ENCODE data around the gene PRODH. TPM values are rescaled to one million over a fixed set of nuclear protein-coding genes. Genes with fewer than 3 reads are reported as not detected.
"Not testable (repeated sequence)": the region's sequence is repeated elsewhere in the genome, so short reads cannot be mapped to it uniquely, and the experiment has no call there.

Gene PRODH
- total RNA-seq, 1 donor from 2014 or later, result 1.8 TPM

- Mint-ChIP-seq H3K4me1 (ENCODE audit: unreplicated experiment) (no peaks in the 10 kb centered on the region), H3K9me3 (ENCODE audit: unreplicated experiment) (no peaks in the 10 kb centered on the region), H3K36me3 (ENCODE audit: low read depth, unreplicated experiment) (no peaks in the 10 kb centered on the region), H3K27me3 (ENCODE audit: unreplicated experiment) (no peaks in the 10 kb centered on the region), H3K27ac (ENCODE audit: unreplicated experiment) (no peak overlapping the region), H3K4me3 (ENCODE audit: unreplicated experiment) (peak overlapping the region; percentile 34)
- peak; percentile 1 for DNase-seq (ENCODE audit: low spot score)
- TF ChIP-seq CTCF (IDR thresholded peaks at IDR 0.05; ENCODE audit: unreplicated experiment), result no peak
These were observed 11.8 kb upstream of the PRODH start for GRCh38 chr22:18947905-18948304.

- not testable (repeated sequence) for H3K9me3 Mint-ChIP-seq (ENCODE audit: unreplicated experiment); H3K27me3 Mint-ChIP-seq (ENCODE audit: unreplicated experiment); H3K27ac Mint-ChIP-seq (ENCODE audit: unreplicated experiment); H3K36me3 Mint-ChIP-seq (ENCODE audit: low read depth, unreplicated experiment); H3K4me1 Mint-ChIP-seq (ENCODE audit: unreplicated experiment); DNase-seq (ENCODE audit: low spot score); H3K4me3 Mint-ChIP-seq (ENCODE audit: unreplicated experiment)
These were observed 11.0 kb upstream of the PRODH start for GRCh38 chr22:18947105-18947504.

- H3K4me1 Mint-ChIP-seq (ENCODE audit: unreplicated experiment); H3K27ac Mint-ChIP-seq (ENCODE audit: unreplicated experiment); H3K4me3 Mint-ChIP-seq (ENCODE audit: unreplicated experiment); DNase-seq (ENCODE audit: low spot score); H3K9me3 Mint-ChIP-seq (ENCODE audit: unreplicated experiment); H3K27me3 Mint-ChIP-seq (ENCODE audit: unreplicated experiment); H3K36me3 Mint-ChIP-seq (ENCODE audit: low read depth, unreplicated experiment): not testable (repeated sequence)
These were observed 2.6 kb upstream of the PRODH start for GRCh38 chr22:18938691-18939090.

- not testable (repeated sequence) for H3K4me3 Mint-ChIP-seq (ENCODE audit: unreplicated experiment); DNase-seq (ENCODE audit: low spot score); H3K27ac Mint-ChIP-seq (ENCODE audit: unreplicated experiment); H3K27me3 Mint-ChIP-seq (ENCODE audit: unreplicated experiment); H3K4me1 Mint-ChIP-seq (ENCODE audit: unreplicated experiment); H3K36me3 Mint-ChIP-seq (ENCODE audit: low read depth, unreplicated experiment); H3K9me3 Mint-ChIP-seq (ENCODE audit: unreplicated experiment)
These were observed 1.4 kb downstream of the PRODH start for GRCh38 chr22:18934688-18935087.

GRCh38 chr22:18933914-18934313 lies 2.2 kb downstream of the PRODH start:
- Mint-ChIP-seq H3K9me3 (ENCODE audit: unreplicated experiment) (no peaks in the 10 kb centered on the region), H3K27ac (ENCODE audit: unreplicated experiment) (no peak overlapping the region), H3K36me3 (ENCODE audit: low read depth, unreplicated experiment) (no peaks in the 10 kb centered on the region), H3K4me1 (ENCODE audit: unreplicated experiment) (no peaks in the 10 kb centered on the region), H3K27me3 (ENCODE audit: unreplicated experiment) (no peaks in the 10 kb centered on the region), H3K4me3 (ENCODE audit: unreplicated experiment) (no peak overlapping the region)
- TF ChIP-seq CTCF (IDR thresholded peaks at IDR 0.05; ENCODE audit: unreplicated experiment), result no peak
- DNase-seq (ENCODE audit: low spot score), result no peak

GRCh38 chr22:18931905-18932652 lies 4.0 kb downstream of the PRODH start:
- Mint-ChIP-seq H3K27ac (ENCODE audit: unreplicated experiment) (no peak overlapping the region), H3K27me3 (ENCODE audit: unreplicated experiment) (no peaks in the 10 kb centered on the region), H3K4me3 (ENCODE audit: unreplicated experiment) (no peak overlapping the region), H3K4me1 (ENCODE audit: unreplicated experiment) (no peaks in the 10 kb centered on the region), H3K36me3 (ENCODE audit: low read depth, unreplicated experiment) (no peaks in the 10 kb centered on the region), H3K9me3 (ENCODE audit: unreplicated experiment) (no peaks in the 10 kb centered on the region)
- no peak for DNase-seq (ENCODE audit: low spot score)
- no peak for TF ChIP-seq CTCF (IDR thresholded peaks at IDR 0.05; ENCODE audit: unreplicated experiment)

Measured in endothelial cell (in vitro differentiated cells).